GM18907 (cell line): ENCODE measurements around the gene MAOB.

Source experiments
- ATAC-seq: cut with Tn5 transposase; IDR thresholded peaks from one replicate; pipeline ENCODE4 v1.9.1; 2021; ENCODE audit warnings: mild to moderate bottlenecking, moderate library complexity; ENCODE audit not compliant: unreplicated experiment

The MAOB gene

GRCh38 chrX:43861750-43862149 is 20.5 kb downstream of the MAOB start:
- no peak for ATAC-seq

- ATAC-seq = no peak
Measured at GRCh38 chrX:43860646-43861370, 21.4 kb downstream of the MAOB start.

- no peak for ATAC-seq
Measured at GRCh38 chrX:43853225-43853828, 28.9 kb downstream of the MAOB start.

- ATAC-seq = no peak
Measured at GRCh38 chrX:43850629-43851028, 31.6 kb downstream of the MAOB start.

- ATAC-seq = no peak
Measured at GRCh38 chrX:43849173-43849572, 33.1 kb downstream of the MAOB start.

- ATAC-seq = no peak
Measured at GRCh38 chrX:43847352-43847751, 34.9 kb downstream of the MAOB start.

GRCh38 chrX:43846558-43846957 is 35.7 kb downstream of the MAOB start:
- no peak for ATAC-seq

- ATAC-seq = no peak
Measured at GRCh38 chrX:43845776-43846175, 36.5 kb downstream of the MAOB start.

- no peak for ATAC-seq
Measured at GRCh38 chrX:43840265-43840664, 42.0 kb downstream of the MAOB start.

GRCh38 chrX:43836435-43837184 is 45.6 kb downstream of the MAOB start:
- no peak for ATAC-seq

GRCh38 chrX:43835559-43835958 is 46.7 kb downstream of the MAOB start:
- ATAC-seq = no peak

GRCh38 chrX:43827791-43828190 is 54.5 kb downstream of the MAOB start:
- ATAC-seq = no peak

- ATAC-seq = no peak
Measured at GRCh38 chrX:43822014-43822413, 60.2 kb downstream of the MAOB start.

- ATAC-seq = no peak
Measured at GRCh38 chrX:43817444-43817843, 64.8 kb downstream of the MAOB start.

- ATAC-seq = no peak
Measured at GRCh38 chrX:43815209-43815608, 67.0 kb downstream of the MAOB start.

GRCh38 chrX:43813898-43814297 is 68.4 kb downstream of the MAOB start:
- no peak for ATAC-seq

- ATAC-seq = no peak
Measured at GRCh38 chrX:43813319-43813718, 68.9 kb downstream of the MAOB start.

GRCh38 chrX:43809463-43809862 is 72.8 kb downstream of the MAOB start:
- no peak for ATAC-seq

GRCh38 chrX:43808231-43808630 is 74.0 kb downstream of the MAOB start:
- ATAC-seq = no peak

- no peak for ATAC-seq
Measured at GRCh38 chrX:43805579-43805978, 76.7 kb downstream of the MAOB start.

- no peak for ATAC-seq
Measured at GRCh38 chrX:43804021-43804420, 78.2 kb downstream of the MAOB start.
